KMS-11 (cell line): ENCODE data around the gene TRPV5.

Source experiments
- H2AFZ ChIP-seq: fragments of 200-600 bp; sonication (generic); 2 replicates; pipeline ENCODE4 v1.6.1; 2016; ENCODE audit warnings: antibody characterized with exemption, mixed run types, low read depth
- H3K27ac ChIP-seq: fragments of 200-600 bp; sonication (generic); 2 replicates; pipeline ENCODE4 v1.6.1; 2016; ENCODE audit warnings: mild to moderate bottlenecking, mixed run types
- H3K27me3 ChIP-seq: fragments of 200-600 bp; sonication (generic); 2 replicates; pipeline ENCODE4 v1.6.1; 2017; ENCODE audit warnings: mild to moderate bottlenecking, low read depth, mixed run types, moderate library complexity; ENCODE audit not compliant: insufficient read depth
- H3K36me3 ChIP-seq: fragments of 200-600 bp; sonication (generic); 2 replicates; pipeline ENCODE4 v1.6.1; 2017; ENCODE audit warnings: mild to moderate bottlenecking, mixed run types; ENCODE audit not compliant: insufficient read depth
- H3K4me1 ChIP-seq: fragments of 200-600 bp; sonication (generic); 2 replicates; pipeline ENCODE4 v1.6.1; 2016; ENCODE audit warnings: mild to moderate bottlenecking, low read depth, mixed run types; ENCODE audit not compliant: poor library complexity, severe bottlenecking
- H3K4me2 ChIP-seq: fragments of 200-600 bp; sonication (generic); 2 replicates; pipeline ENCODE4 v1.7.0; 2016; ENCODE audit warnings: mild to moderate bottlenecking, mixed run types
- H3K4me3 ChIP-seq: fragments of 200-600 bp; sonication (generic); IDR thresholded peaks from 2 replicates; pipeline ENCODE4 v1.6.1; 2017; ENCODE audit warnings: low read depth, low read length, mixed read lengths; ENCODE audit not compliant: insufficient read depth
- H3K79me2 ChIP-seq: fragments of 200-600 bp; sonication (generic); 2 replicates; pipeline ENCODE4 v1.6.1; 2016; ENCODE audit warnings: low read depth, mixed run types; ENCODE audit not compliant: insufficient read depth
- H3K9ac ChIP-seq: fragments of 200-600 bp; sonication (generic); 2 replicates; pipeline ENCODE4 v1.6.1; 2016; ENCODE audit warnings: mild to moderate bottlenecking, mixed run types
- H4K20me1 ChIP-seq: fragments of 200-600 bp; sonication (generic); 2 replicates; pipeline ENCODE4 v1.6.1; 2016; ENCODE audit warnings: mild to moderate bottlenecking, mixed run types; ENCODE audit not compliant: insufficient read depth
- CTCF ChIP-seq: fragments of 200-600 bp; sonication (generic); conservative IDR thresholded peaks from 2 replicates; pipeline ENCODE4 v1.6.1; 2017; ENCODE audit warnings: low read depth, mild to moderate bottlenecking, antibody characterized with exemption, low read length, moderate library complexity, mixed read lengths

The TRPV5 gene

GRCh38 chr7:142879060-142879459 lies 54.5 kb downstream of the TRPV5 start:
- Histone ChIP-seq H3K4me1 (no peaks in the 10 kb centered on the region), H3K27ac (no peak overlapping the region), H3K9ac (no peak overlapping the region), H4K20me1 (no peaks in the 10 kb centered on the region), H3K4me3 (no peak overlapping the region), H3K79me2 (no peaks in the 10 kb centered on the region), H3K36me3 (no peaks in the 10 kb centered on the region), H2AFZ (no peak overlapping the region), H3K27me3 (no peaks in the 10 kb centered on the region), H3K4me2 (no peak overlapping the region)
- TF ChIP-seq CTCF, result no peak

GRCh38 chr7:142878315-142878714 lies 55.2 kb downstream of the TRPV5 start:
- no peak overlapping the region for H3K9ac ChIP-seq

GRCh38 chr7:142876991-142877910 lies 56.3 kb downstream of the TRPV5 start:
- no peaks in the 10 kb centered on the region for H3K36me3 ChIP-seq
- TF ChIP-seq CTCF, result no peak
- H3K27ac ChIP-seq, result no peak overlapping the region
- H4K20me1 ChIP-seq, result no peaks in the 10 kb centered on the region
- no peak overlapping the region for H3K4me3 ChIP-seq
- no peak overlapping the region for H3K9ac ChIP-seq
- no peak overlapping the region for H3K4me2 ChIP-seq
- no peaks in the 10 kb centered on the region for H3K27me3 ChIP-seq
- no peak overlapping the region for H2AFZ ChIP-seq
- no peaks in the 10 kb centered on the region for H3K4me1 ChIP-seq
- no peaks in the 10 kb centered on the region for H3K79me2 ChIP-seq

More at GRCh38 chr7:142878315-142878714, 55.2 kb downstream of the TRPV5 start:
- Histone ChIP-seq H3K4me3 (no peak overlapping the region), H3K4me2 (no peak overlapping the region), H3K27me3 (no peaks in the 10 kb centered on the region), H3K4me1 (no peaks in the 10 kb centered on the region), H3K27ac (no peak overlapping the region), H3K79me2 (no peaks in the 10 kb centered on the region), H4K20me1 (no peaks in the 10 kb centered on the region), H3K36me3 (no peaks in the 10 kb centered on the region), H2AFZ (no peak overlapping the region)
- TF ChIP-seq CTCF, result no peak

DNA sequence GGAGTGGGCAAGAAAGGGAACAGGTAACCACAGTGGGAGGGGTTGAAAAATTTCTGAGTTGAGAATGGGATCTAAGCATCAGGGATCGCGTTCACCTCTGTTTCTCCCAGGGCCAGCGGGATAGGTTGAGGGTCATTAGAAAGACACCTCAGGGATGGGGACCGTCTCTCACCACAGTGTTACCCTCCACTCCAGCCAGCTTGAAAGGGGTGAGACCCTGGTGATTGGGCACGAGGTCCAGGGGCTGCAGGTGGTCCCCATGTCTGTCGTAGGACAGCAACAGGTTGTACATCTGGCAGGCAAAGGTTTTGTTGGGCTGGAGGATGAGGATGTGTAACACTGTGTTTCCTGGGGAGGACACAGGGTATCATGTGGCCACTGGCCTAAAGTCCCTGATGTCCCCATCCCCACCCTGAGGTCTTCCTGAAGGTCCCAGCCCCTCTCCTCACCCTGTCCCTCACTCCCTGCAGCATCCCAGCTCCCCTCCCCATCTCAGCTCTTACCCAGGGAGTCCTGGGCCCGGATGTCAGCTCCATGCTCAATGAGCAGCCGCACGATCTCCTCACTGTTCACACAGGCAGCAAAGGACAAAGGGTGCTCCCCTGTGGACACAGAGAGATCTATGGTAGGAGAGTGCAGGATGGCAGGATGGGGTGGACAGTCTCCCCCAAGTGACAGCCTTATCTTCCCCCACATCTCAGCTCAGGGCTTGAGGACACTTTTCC lies 57.1 kb downstream of the TRPV5 start:
- Histone ChIP-seq H3K9ac (no peak overlapping the region), H3K79me2 (no peaks in the 10 kb centered on the region), H2AFZ (no peak overlapping the region), H4K20me1 (no peaks in the 10 kb centered on the region), H3K4me1 (no peaks in the 10 kb centered on the region), H3K36me3 (no peaks in the 10 kb centered on the region), H3K27me3 (no peaks in the 10 kb centered on the region), H3K4me3 (no peak overlapping the region), H3K27ac (no peak overlapping the region), H3K4me2 (no peak overlapping the region)
- TF ChIP-seq CTCF, result no peak
